Neural progenitor cell (in vitro differentiated cells): ENCODE measurements around the gene NCKAP1.

Source experiments
- CTCF ChIP-seq: fragments of 200-600 bp; sonication (generic); IDR thresholded peaks from 2 replicates; pipeline ENCODE4 v1.5.1; 2017; ENCODE audit warnings: antibody characterized with exemption, mild to moderate bottlenecking
- EZH2 ChIP-seq: fragments of 200-600 bp; sonication (generic); IDR thresholded peaks from 2 replicates; pipeline ENCODE4 v1.6.1; 2017; ENCODE audit warnings: antibody characterized with exemption, mild to moderate bottlenecking, moderate library complexity
- EZH2phosphoT487 ChIP-seq: fragments of 200-600 bp; sonication (generic); IDR thresholded peaks from 2 replicates; pipeline ENCODE4 v1.6.1; 2017; ENCODE audit warnings: antibody characterized with exemption

GRCh38 chr2:182863642-182864041 is 174.6 kb downstream of the NCKAP1 start:
- TF ChIP-seq CTCF (no peak), EZH2 (no peak), EZH2phosphoT487 (no peak)
